Measurements from ENCODE around the gene TRDMT1.

Gene TRDMT1

GRCh38 chr10:17134282-17134681 lies 67.2 kb downstream of the TRDMT1 start:
- DNase-seq (ENCODE audit: low read depth) = no peak
- H3K4me3 ChIP-seq (ENCODE audit: low read depth, low read length) = no peak overlapping the region
- TF ChIP-seq CTCF (IDR thresholded peaks at IDR 0.05; ENCODE audit: low read depth, low read length, missing control alignments) = no peak

GRCh38 chr10:17129741-17130140 lies 71.7 kb downstream of the TRDMT1 start, which contains the start of gene CUBN:
Gene CUBN (minus strand): TSS chr10:17129811. CDS start chr10:17129765, 46 bp downstream.
- no peak for DNase-seq (ENCODE audit: low read depth)
- no peak for TF ChIP-seq CTCF (IDR thresholded peaks at IDR 0.05; ENCODE audit: low read depth, low read length, missing control alignments)
- no peak within 1 kb of the TSS for H3K4me3 ChIP-seq (ENCODE audit: low read depth, low read length)

GRCh38 chr10:17128261-17128660 lies 73.2 kb downstream of the TRDMT1 start:
- TF ChIP-seq CTCF (IDR thresholded peaks at IDR 0.05; ENCODE audit: low read depth, low read length, missing control alignments) = no peak
- no peak for DNase-seq (ENCODE audit: low read depth)
- no peak overlapping the region for H3K4me3 ChIP-seq (ENCODE audit: low read depth, low read length)

GRCh38 chr10:17126327-17126726 lies 75.1 kb downstream of the TRDMT1 start:
- TF ChIP-seq CTCF (IDR thresholded peaks at IDR 0.05; ENCODE audit: low read depth, low read length, missing control alignments) = no peak
- no peak for DNase-seq (ENCODE audit: low read depth)
- no peak overlapping the region for H3K4me3 ChIP-seq (ENCODE audit: low read depth, low read length)

- H3K4me3 ChIP-seq (ENCODE audit: low read depth, low read length) = no peak overlapping the region
- DNase-seq (ENCODE audit: low read depth) = no peak
- TF ChIP-seq CTCF (IDR thresholded peaks at IDR 0.05; ENCODE audit: low read depth, low read length, missing control alignments) = no peak
Measured at GRCh38 chr10:17125206-17125893, 76.1 kb downstream of the TRDMT1 start.

GRCh38 chr10:17123961-17124360 lies 77.5 kb downstream of the TRDMT1 start:
- no peak overlapping the region for H3K4me3 ChIP-seq (ENCODE audit: low read depth, low read length)
- no peak for TF ChIP-seq CTCF (IDR thresholded peaks at IDR 0.05; ENCODE audit: low read depth, low read length, missing control alignments)
- DNase-seq (ENCODE audit: low read depth) = no peak
